Ectodermal cell (in vitro differentiated cells): ENCODE results near the gene PRLR.

Experiments
- H3K27ac ChIP-seq: 2 replicates; pipeline ENCODE4 v1.7.0; 2013; ENCODE audit warnings: mild to moderate bottlenecking, low read depth, low read length; ENCODE audit not compliant: insufficient read depth, poor library complexity, severe bottlenecking
- H3K27me3 ChIP-seq: 2 replicates; pipeline ENCODE4 v1.7.0; 2013; ENCODE audit warnings: mild to moderate bottlenecking, low read length; ENCODE audit not compliant: insufficient read depth, control insufficient read depth, poor library complexity, severe bottlenecking
- H3K36me3 ChIP-seq: one replicate; pipeline ENCODE4 v1.7.0; 2013; ENCODE audit warnings: low read length; ENCODE audit not compliant: control insufficient read depth, insufficient read depth
- H3K4me1 ChIP-seq: one replicate; pipeline ENCODE4 v1.7.0; 2013; ENCODE audit warnings: low read length; ENCODE audit not compliant: control insufficient read depth, insufficient read depth
- H3K4me3 ChIP-seq: 2 replicates; pipeline ENCODE4 v1.7.0; 2013; ENCODE audit warnings: low read depth, low read length, control low read depth; ENCODE audit not compliant: insufficient read depth
- H3K9me3 ChIP-seq: 2 replicates; pipeline ENCODE4 v1.7.0; 2013; ENCODE audit warnings: mild to moderate bottlenecking, low read length, moderate library complexity; ENCODE audit not compliant: control insufficient read depth
- WGBS, 2 experiments: methylation state at CpG; one replicate each; pipeline ENCODE4 v1.1.7; 2013; ENCODE audit warnings: missing lambda C conversion rate in 2 of 2; 5-methylcytosine and 5-hydroxymethylcytosine counted together

Gene PRLR

GRCh38 chr5:35164860-35165542, 65.3 kb downstream of the PRLR start:
- no peaks in the 10 kb centered on the region for H3K27me3 ChIP-seq
- H3K9me3 ChIP-seq, result peaks cover 2% of the 10 kb centered on the region
- no peak overlapping the region for H3K27ac ChIP-seq
- H3K4me1 ChIP-seq, result no peaks in the 10 kb centered on the region
- no peaks in the 10 kb centered on the region for H3K36me3 ChIP-seq
- no peak overlapping the region for H3K4me3 ChIP-seq
- WGBS, 2 experiments, result 90 to 93% methylated on average over 3 to 4 of the region's 4 CpGs

- peaks cover 2% of the 10 kb centered on the region for H3K9me3 ChIP-seq
- H3K4me1 ChIP-seq, result no peaks in the 10 kb centered on the region
- no peaks in the 10 kb centered on the region for H3K36me3 ChIP-seq
- H3K27ac ChIP-seq, result no peak overlapping the region
- no peaks in the 10 kb centered on the region for H3K27me3 ChIP-seq
- H3K4me3 ChIP-seq, result no peak overlapping the region
These were observed 66.6 kb downstream of the PRLR start for GRCh38 chr5:35163710-35164033.

GRCh38 chr5:35162848-35163709, 67.2 kb downstream of the PRLR start:
- H3K27me3 ChIP-seq, result no peaks in the 10 kb centered on the region
- no peak overlapping the region for H3K4me3 ChIP-seq
- 94 to 96% methylated on average over 11 of the region's 11 CpGs for WGBS, 2 experiments
- H3K9me3 ChIP-seq, result peaks cover 2% of the 10 kb centered on the region
- H3K36me3 ChIP-seq, result no peaks in the 10 kb centered on the region
- no peaks in the 10 kb centered on the region for H3K4me1 ChIP-seq
- H3K27ac ChIP-seq, result peak overlapping the region; percentile 32

GRCh38 chr5:35161652-35162273, 68.5 kb downstream of the PRLR start:
- Histone ChIP-seq H3K27me3 (no peaks in the 10 kb centered on the region), H3K4me3 (no peak overlapping the region), H3K4me1 (no peaks in the 10 kb centered on the region), H3K36me3 (no peaks in the 10 kb centered on the region), H3K27ac (no peak overlapping the region), H3K9me3 (peaks cover 2% of the 10 kb centered on the region)
- WGBS, 2 experiments, result 94 to 95% methylated on average over 7 of the region's 7 CpGs

- Histone ChIP-seq H3K4me3 (no peak overlapping the region), H3K9me3 (peaks cover 2% of the 10 kb centered on the region), H3K4me1 (no peaks in the 10 kb centered on the region), H3K27me3 (no peaks in the 10 kb centered on the region), H3K36me3 (no peaks in the 10 kb centered on the region), H3K27ac (no peak overlapping the region)
- 92 to 93% methylated on average over 6 of the region's 6 CpGs for WGBS, 2 experiments
These were observed 69.7 kb downstream of the PRLR start for GRCh38 chr5:35160486-35161116.

- H3K9me3 ChIP-seq, result no peaks in the 10 kb centered on the region
- WGBS, 2 experiments, result 70 to 72% methylated on average over 2 of the region's 2 CpGs
- no peaks in the 10 kb centered on the region for H3K4me1 ChIP-seq
- no peaks in the 10 kb centered on the region for H3K27me3 ChIP-seq
- no peaks in the 10 kb centered on the region for H3K36me3 ChIP-seq
- no peak overlapping the region for H3K4me3 ChIP-seq
- no peak overlapping the region for H3K27ac ChIP-seq
These were observed 70.9 kb downstream of the PRLR start for GRCh38 chr5:35159370-35159742.

GRCh38 chr5:35158622-35159369, 71.5 kb downstream of the PRLR start:
- H3K4me3 ChIP-seq, result no peak overlapping the region
- no peaks in the 10 kb centered on the region for H3K27me3 ChIP-seq
- no peaks in the 10 kb centered on the region for H3K9me3 ChIP-seq
- H3K4me1 ChIP-seq, result no peaks in the 10 kb centered on the region
- no peaks in the 10 kb centered on the region for H3K36me3 ChIP-seq
- H3K27ac ChIP-seq, result no peak overlapping the region
- 88 to 89% methylated on average over 7 of the region's 7 CpGs for WGBS, 2 experiments

GRCh38 chr5:35158204-35158603, 72.1 kb downstream of the PRLR start:
- Histone ChIP-seq H3K9me3 (no peaks in the 10 kb centered on the region), H3K4me1 (no peaks in the 10 kb centered on the region), H3K36me3 (no peaks in the 10 kb centered on the region), H3K27me3 (no peaks in the 10 kb centered on the region), H3K4me3 (no peak overlapping the region), H3K27ac (no peak overlapping the region)
- WGBS, 2 experiments, result 90 to 92% methylated on average over 3 of the region's 3 CpGs

- no peaks in the 10 kb centered on the region for H3K9me3 ChIP-seq
- no peaks in the 10 kb centered on the region for H3K4me1 ChIP-seq
- WGBS, 2 experiments, result 87 to 94% methylated on average over 1 to 2 of the region's 2 CpGs
- no peak overlapping the region for H3K4me3 ChIP-seq
- no peaks in the 10 kb centered on the region for H3K27me3 ChIP-seq
- H3K27ac ChIP-seq, result no peak overlapping the region
- no peaks in the 10 kb centered on the region for H3K36me3 ChIP-seq
These were observed 76.8 kb downstream of the PRLR start for GRCh38 chr5:35153375-35153932.
